Purkinje cell (primary cell): Measurements from ENCODE around the gene GNB2. TPM values are rescaled to one million over a fixed set of nuclear protein-coding genes. Genes with fewer than 3 reads are reported as not detected.

ENCODE experiments used
- polyA plus RNA-seq: library from polyadenylated mRNA; unstranded; fragments of >200 nt; fragmentation: Nextera tagmentation; gene quantifications from 2 replicates; pipeline ENCODE4 v1.2.1, GENCODE V29; 2014

The GNB2 gene
- polyA plus RNA-seq = 3.3 and 3.8 TPM in 2 replicates

GRCh38 chr7:100673302-100673941 is at the start of gene GNB2:
Gene GNB2, plus strand, starts transcription at chr7:100673740. Its CDS starts 2,526 bp downstream, at chr7:100676266.

GRCh38 chr7:100641463-100641859 is 32.1 kb upstream of the GNB2 start, which contains the start of gene TFR2:
Gene TFR2, minus strand, starts transcription at chr7:100641552. Its CDS starts 43 bp downstream, at chr7:100641509.

GRCh38 chr7:100655908-100656674 is 17.4 kb upstream of the GNB2 start, which contains the start of gene ACTL6B:
Gene ACTL6B, minus strand, starts transcription at chr7:100656448. Its CDS starts 94 bp downstream, at chr7:100656354.

GRCh38 chr7:100694098-100694745 is 20.7 kb downstream of the GNB2 start, which contains the start of gene GIGYF1:
Gene GIGYF1, minus strand, starts transcription at chr7:100694250. Its CDS starts 6,012 bp downstream, at chr7:100688238.

GRCh38 chr7:100705753-100706671 is 32.5 kb downstream of the GNB2 start, which contains the start of gene POP7:
Gene POP7, plus strand, starts transcription at chr7:100706121. Its CDS starts 710 bp downstream, at chr7:100706831.

GRCh38 chr7:100720279-100720670 is 46.7 kb downstream of the GNB2 start, which contains the start of gene EPO:
Gene EPO, plus strand, starts transcription at chr7:100720468. Its CDS starts 513 bp downstream, at chr7:100720981.

Other genes starting within 250 kb of the GNB2 start
- 8.7 and 9.3 TPM in 2 replicates for gene ZCWPW1, start 245.0 kb upstream of the GNB2 start, polyA plus RNA-seq
- gene MEPCE, start 243.9 kb upstream of the GNB2 start, polyA plus RNA-seq = 7.8 and 8.8 TPM in 2 replicates
- gene PPP1R35, start 237.2 kb upstream of the GNB2 start, polyA plus RNA-seq = 6.0 and 6.2 TPM in 2 replicates
- gene SPACDR, start 209.5 kb upstream of the GNB2 start, polyA plus RNA-seq = 0.66 and 1.3 TPM in 2 replicates
- 2.3 and 2.4 TPM in 2 replicates for gene TSC22D4, start 194.5 kb upstream of the GNB2 start, polyA plus RNA-seq
- gene NYAP1, start 189.8 kb upstream of the GNB2 start, polyA plus RNA-seq = not detected in 2 replicates
- 12.1 and 14.5 TPM in 2 replicates for gene AGFG2, start 134.5 kb upstream of the GNB2 start, polyA plus RNA-seq
- gene SAP25, start 99.8 kb upstream of the GNB2 start, polyA plus RNA-seq = not detected in 2 replicates
- gene LRCH4, start 87.6 kb upstream of the GNB2 start, polyA plus RNA-seq = 0.34 TPM in 1 of 2 replicates, not detected in the other
- gene FBXO24, start 87.4 kb upstream of the GNB2 start, polyA plus RNA-seq = not detected in 2 replicates
- gene PCOLCE, start 71.4 kb upstream of the GNB2 start, polyA plus RNA-seq = 0.43 TPM in 1 of 2 replicates, not detected in the other
- gene MOSPD3, start 61.2 kb upstream of the GNB2 start, polyA plus RNA-seq = 0.34 and 2.2 TPM in 2 replicates
- gene TFR2, start 32.2 kb upstream of the GNB2 start, polyA plus RNA-seq = 0.17 and 0.55 TPM in 2 replicates
- gene ACTL6B, start 17.3 kb upstream of the GNB2 start, polyA plus RNA-seq = 15.7 and 21.5 TPM in 2 replicates
- 1.1 and 1.4 TPM in 2 replicates for gene GIGYF1, start 20.5 kb downstream of the GNB2 start, polyA plus RNA-seq
- gene POP7, start 32.4 kb downstream of the GNB2 start, polyA plus RNA-seq = 21.3 and 34.3 TPM in 2 replicates
- gene EPO, start 46.7 kb downstream of the GNB2 start, polyA plus RNA-seq = not detected in 2 replicates
- not detected in 2 replicates for gene ZAN, start 59.9 kb downstream of the GNB2 start, polyA plus RNA-seq
- not detected in 2 replicates for gene EPHB4, start 153.8 kb downstream of the GNB2 start, polyA plus RNA-seq
- gene SLC12A9, start 179.0 kb downstream of the GNB2 start, polyA plus RNA-seq = 0.47 and 2.5 TPM in 2 replicates
- 0.79 and 2.0 TPM in 2 replicates for gene TRIP6, start 193.6 kb downstream of the GNB2 start, polyA plus RNA-seq
- gene SRRT, start 201.4 kb downstream of the GNB2 start, polyA plus RNA-seq = 14.1 and 14.3 TPM in 2 replicates
- not detected in 2 replicates for gene UFSP1, start 216.0 kb downstream of the GNB2 start, polyA plus RNA-seq
- gene ACHE, start 222.1 kb downstream of the GNB2 start, polyA plus RNA-seq = 0.73 and 1.6 TPM in 2 replicates